IMR-90 (cell line): ENCODE measurements around the gene C14orf93. TPM values are rescaled to one million over a fixed set of nuclear protein-coding genes. Genes with fewer than 3 reads are reported as not detected.
A peak's percentile ranks its signal among the peaks of the same experiment; 100 is the strongest.

Experiments used
- ATAC-seq: fragments of 200-7000 bp; cut with Tn5 transposase; 2 replicates; pipeline ENCODE4 v1.9.1; 2020; ENCODE audit warnings: low read depth, mild to moderate bottlenecking, moderate library complexity
- BruUV-seq: library from RNA; stranded (reverse); fragments of 400-500 nt; replicated peaks from 2 replicates; lab custom pipeline; 2021; lab: Mats Ljungman, UMichigan
- CTCF ChIA-PET: fragments of 300-600 bp; formaldehyde crosslinking; extraction: SDS; loops from one replicate; lab custom pipeline; 2021; ENCODE audit warnings: antibody characterized with exemption; lab: Yijun Ruan, JAX
- POLR2A ChIA-PET: fragments of 300-600 bp; sonication (Branson Sonifier 250); formaldehyde crosslinking; loops from one replicate; lab custom pipeline; 2022; ENCODE audit warnings: antibody characterized with exemption; ENCODE audit not compliant: unreplicated experiment; lab: Charles Lee
- DNase-seq: peaks from one replicate; pipeline ENCODE4 v3.0.0; 2013
- H2AFZ ChIP-seq: replicated peaks from 2 replicates; pipeline ENCODE3; 2013; ENCODE audit warnings: low read length, mild to moderate bottlenecking; ENCODE audit not compliant: poor library complexity
- H2AK5ac ChIP-seq: 2 replicates; pipeline ENCODE4 v1.6.1; 2013; ENCODE audit warnings: low read depth, low read length, inconsistent platforms
- H2AK9ac ChIP-seq: replicated peaks from 2 replicates; pipeline ENCODE3; 2013; ENCODE audit warnings: mild to moderate bottlenecking, low read depth, low read length, moderate library complexity; ENCODE audit not compliant: poor library complexity
- H2BK120ac ChIP-seq: 2 replicates; pipeline ENCODE4 v1.6.1; 2013; ENCODE audit warnings: low read depth, low read length, inconsistent platforms
- H2BK15ac ChIP-seq: 3 replicates; pipeline ENCODE4 v1.6.1; 2013; ENCODE audit warnings: low read depth, low read length, inconsistent platforms
- H2BK20ac ChIP-seq: 2 replicates; pipeline ENCODE4 v1.6.1; 2013; ENCODE audit warnings: low read depth, mild to moderate bottlenecking, inconsistent platforms, low read length, moderate library complexity
- H2BK5ac ChIP-seq: 2 replicates; pipeline ENCODE4 v1.6.1; 2013; ENCODE audit warnings: mild to moderate bottlenecking, low read depth, low read length, inconsistent platforms; ENCODE audit not compliant: poor library complexity, severe bottlenecking
- H3K14ac ChIP-seq: replicated peaks from 2 replicates; pipeline ENCODE4 v1.6.1; 2013; ENCODE audit warnings: low read depth, low read length, inconsistent platforms
- H3K18ac ChIP-seq: 2 replicates; pipeline ENCODE4 v1.6.1; 2013; ENCODE audit warnings: low read depth, low read length, control low read depth
- H3K23ac ChIP-seq: 2 replicates; pipeline ENCODE4 v1.6.1; 2013; ENCODE audit warnings: low read depth, low read length, inconsistent platforms
- H3K27ac ChIP-seq: 2 replicates; pipeline ENCODE4 v1.5.1; 2013; ENCODE audit warnings: mild to moderate bottlenecking, control low read depth, low read length; ENCODE audit not compliant: insufficient read depth
- H3K27me3 ChIP-seq: 2 replicates; pipeline ENCODE4 v1.6.1; 2013; ENCODE audit warnings: low read length; ENCODE audit not compliant: control insufficient read depth, insufficient read depth
- H3K36me3 ChIP-seq: 2 replicates; pipeline ENCODE4 v1.6.1; 2013; ENCODE audit warnings: low read length, mixed read lengths; ENCODE audit not compliant: control insufficient read depth, insufficient read depth
- H3K4ac ChIP-seq: 2 replicates; pipeline ENCODE4 v1.6.1; 2013; ENCODE audit warnings: low read depth, low read length, inconsistent platforms
- H3K4me1 ChIP-seq: 2 replicates; pipeline ENCODE4 v1.6.1; 2013; ENCODE audit warnings: low read length, mixed read lengths; ENCODE audit not compliant: control insufficient read depth, insufficient read depth
- H3K4me2 ChIP-seq: 2 replicates; pipeline ENCODE4 v1.6.1; 2013; ENCODE audit warnings: low read depth, mild to moderate bottlenecking, control low read depth, low read length, moderate library complexity
- H3K4me3 ChIP-seq: 2 replicates; pipeline ENCODE4 v1.5.1; 2013; ENCODE audit warnings: low read depth, mild to moderate bottlenecking, control low read depth, low read length, moderate library complexity; ENCODE audit not compliant: insufficient read depth
- H3K56ac ChIP-seq: 2 replicates; pipeline ENCODE4 v1.6.1; 2013; ENCODE audit warnings: low read length, inconsistent platforms; ENCODE audit not compliant: insufficient read depth; ENCODE audit errors: extremely low read depth
- H3K79me1 ChIP-seq, 2 experiments: 2 replicates each; pipeline ENCODE4 v1.6.1; 2013; ENCODE audit warnings: low read length in 2 of 2, inconsistent platforms in 1 of 2, low read depth in 1 of 2
- H3K9ac ChIP-seq: 2 replicates; pipeline ENCODE4 v1.6.1; 2013; ENCODE audit warnings: low read depth, low read length, control low read depth
- H3K9me1 ChIP-seq: 2 replicates; pipeline ENCODE4 v1.6.1; 2013; ENCODE audit warnings: low read length, inconsistent platforms; ENCODE audit not compliant: insufficient read depth
- H3K9me3 ChIP-seq: 2 replicates; pipeline ENCODE4 v1.6.1; 2013; ENCODE audit warnings: low read length; ENCODE audit not compliant: control insufficient read depth, insufficient read depth
- H4K20me1 ChIP-seq: 2 replicates; pipeline ENCODE4 v1.6.1; 2013; ENCODE audit warnings: low read length, inconsistent platforms; ENCODE audit not compliant: insufficient read depth
- H4K5ac ChIP-seq: 2 replicates; pipeline ENCODE4 v1.6.1; 2013; ENCODE audit warnings: mild to moderate bottlenecking, low read depth, low read length, control low read depth
- H4K8ac ChIP-seq, 2 experiments: 2 replicates each; pipeline ENCODE4 v1.6.1; 2013; ENCODE audit warnings: low read depth in 2 of 2, low read length in 2 of 2, control low read depth in 1 of 2, inconsistent platforms in 1 of 2
- H4K91ac ChIP-seq: 2 replicates; pipeline ENCODE4 v1.6.1; 2013; ENCODE audit warnings: low read depth, low read length, inconsistent platforms; ENCODE audit not compliant: insufficient read depth
- CEBPB ChIP-seq: IDR thresholded peaks from 2 replicates; pipeline ENCODE4 v1.6.1; 2012; ENCODE audit warnings: low read depth, low read length, improper control_type of control experiment
- CTCF ChIP-seq: conservative IDR thresholded peaks from 2 replicates; pipeline ENCODE4 v1.5.1; 2012; ENCODE audit warnings: mild to moderate bottlenecking, low read depth, low read length, improper control_type of control experiment
- ELK1 ChIP-seq: fragments of 150-350 bp; IDR thresholded peaks from 2 replicates; pipeline ENCODE4 v1.6.1; 2016; ENCODE audit warnings: low read depth, mild to moderate bottlenecking, low read length, moderate library complexity, borderline replicate concordance
- FOS ChIP-seq: fragments of 150-350 bp; IDR thresholded peaks from 2 replicates; pipeline ENCODE4 v1.6.1; 2016; ENCODE audit warnings: low read depth, low read length
- MAFK ChIP-seq: IDR thresholded peaks from 2 replicates; pipeline ENCODE4 v1.6.1; 2012; ENCODE audit warnings: low read depth, low read length, improper control_type of control experiment
- MAZ ChIP-seq: IDR thresholded peaks from 2 replicates; pipeline ENCODE4 v1.6.1; 2012; ENCODE audit warnings: low read depth, mild to moderate bottlenecking, low read length, improper control_type of control experiment, moderate library complexity, borderline replicate concordance
- MXI1 ChIP-seq: IDR thresholded peaks from 2 replicates; pipeline ENCODE4 v1.6.1; 2012; ENCODE audit warnings: low read depth, mild to moderate bottlenecking, low read length, moderate library complexity, borderline replicate concordance
- NFE2L2 ChIP-seq: fragments of 150-350 bp; IDR thresholded peaks from 2 replicates; pipeline ENCODE4 v1.6.1; 2016; ENCODE audit warnings: low read depth, mild to moderate bottlenecking, low read length
- POLR2A ChIP-seq: IDR thresholded peaks from 2 replicates; pipeline ENCODE4 v1.6.1; 2012; ENCODE audit warnings: mild to moderate bottlenecking, low read depth, low read length
- RAD21 ChIP-seq: IDR thresholded peaks from 2 replicates; pipeline ENCODE4 v1.6.1; 2012; ENCODE audit warnings: low read length, improper control_type of control experiment
- RCOR1 ChIP-seq: IDR thresholded peaks from 2 replicates; pipeline ENCODE4 v1.6.1; 2012; ENCODE audit warnings: mild to moderate bottlenecking, low read length, improper control_type of control experiment; ENCODE audit not compliant: insufficient replicate concordance
- SMC3 ChIP-seq: fragments of 150-350 bp; IDR thresholded peaks from 2 replicates; pipeline ENCODE4 v1.6.1; 2016; ENCODE audit warnings: low read depth, mild to moderate bottlenecking, antibody characterized with exemption, low read length, moderate library complexity
- USF2 ChIP-seq: fragments of 150-350 bp; IDR thresholded peaks from 2 replicates; pipeline ENCODE4 v1.6.1; 2017; ENCODE audit warnings: mild to moderate bottlenecking, antibody characterized with exemption, low read length, low read depth
- WGBS, 2 experiments: methylation state at CpG; one replicate each; pipeline versions ENCODE4 v1.1.5 to v1.1.7; 2013; ENCODE audit warnings: missing lambda C conversion rate in 2 of 2; ENCODE audit not compliant: insufficient read length in 1 of 2; ENCODE audit errors: extremely low coverage in 2 of 2; 5-methylcytosine and 5-hydroxymethylcytosine counted together
- dilution Hi-C: fragments of 300-500 bp; cut with HindIII; formaldehyde crosslinking; loops from one replicate; pipeline ENCODE4 v1.14.3; 2018; ENCODE audit warnings: low sequenced_read_pairs; ENCODE audit not compliant: unreplicated experiment
- in situ Hi-C: fragments of 300-500 bp; cut with MboI; formaldehyde crosslinking; loops from 3 replicates; pipeline ENCODE4 v1.14.3; 2019; ENCODE audit warnings: low sequenced_read_pairs, inconsistent platforms, mixed read lengths
- intact Hi-C: fragments of 100-400 bp; cut with micrococcal nuclease; formaldehyde crosslinking; loops from 2 replicates; pipeline ENCODE4 v1.10.0; 2022
- polyA plus RNA-seq, 3 experiments: library from polyadenylated mRNA; depleted of rRNA; stranded (reverse); fragments of >200 nt; gene quantifications; 2 replicates each; pipeline ENCODE4 v1.2.3, GENCODE V29; 2012; ENCODE audit warnings: low replicate concordance in 1 of 3
- total RNA-seq: library from RNA; depleted of rRNA; stranded (reverse); fragments of >200 nt; gene quantifications from 2 replicates; pipeline ENCODE4 v1.2.3, GENCODE V29; 2012

Gene C14orf93
- total and polyA plus RNA-seq, 2 of the 4 experiments (the other 2 are of a cell fraction), result 5.4 to 5.7 TPM

- Histone ChIP-seq H4K91ac (peak within 1 kb of the TSS; percentile 99), H3K4me1 (peaks cover 6% of the 10 kb centered on the region; the same call in 1 of the 2 replicates), H3K27ac (peak within 1 kb of the TSS; percentile 87), H2AFZ (peak within 1 kb of the TSS; percentile 91), H3K9me1 (peaks cover 5% of the 10 kb centered on the region; the same call in 1 of the 2 replicates), H3K56ac (peak within 1 kb of the TSS; percentile 100), H3K4me2 (peak within 1 kb of the TSS; percentile 90), H2BK5ac (peak within 1 kb of the TSS; percentile 96), H2BK120ac (peak within 1 kb of the TSS; percentile 99), H3K27me3 (no peaks in the 10 kb centered on the region), H3K23ac (peak within 1 kb of the TSS; percentile 100), H2BK15ac (peak within 1 kb of the TSS; percentile 98), H3K18ac (peak within 1 kb of the TSS; percentile 95), H4K8ac (peak within 1 kb of the TSS; percentile 59 to 100), H2AK5ac (peak within 1 kb of the TSS; percentile 36; the same call in 1 of the 2 replicates), H4K20me1 (no peaks in the 10 kb centered on the region), H2BK20ac (peak within 1 kb of the TSS; percentile 97), H3K14ac (peak within 1 kb of the TSS; percentile 98), H3K4me3 (peak within 1 kb of the TSS; percentile 70), H4K5ac (peak within 1 kb of the TSS; percentile 91), H3K9ac (peak within 1 kb of the TSS; percentile 89), H2AK9ac (peak within 1 kb of the TSS; percentile 98), H3K79me1 (peaks cover 18 to 34% of the 10 kb centered on the region in 2 experiments), H3K4ac (peak within 1 kb of the TSS; percentile 98), H3K36me3 (peaks cover 9% of the 10 kb centered on the region), H3K9me3 (no peaks in the 10 kb centered on the region)
- CTCF ChIA-PET, result no interaction called here
- dilution Hi-C loops (no loop called here), intact Hi-C loops (loop anchor here (2.0 kb wide), 1 partner anchor 28 kb away; no protein-coding TSS in a partner anchor), in situ Hi-C loops (no loop called here)
- peak; percentile 96 for DNase-seq
- BruUV-seq, result no TSS peak
- peak; percentile 98 for ATAC-seq
- WGBS, 2 experiments, result 2% methylated on average over 12 of the region's 36 CpGs; no CpG with 5 or more reads in 1 of the 2 experiments
- POLR2A ChIA-PET, result interaction anchor here (0.6 kb wide), 1 partner anchor 53 kb away, joined by 10 read pairs; the partner anchor contains the start of gene AJUBA
- TF ChIP-seq MAFK, result no peak
- peak; percentile 87 for TF ChIP-seq POLR2A
- TF ChIP-seq CEBPB, result peak; percentile 98
- no peak for TF ChIP-seq RCOR1
- TF ChIP-seq MAZ, result no peak; the same call in 1 of the 2 replicates
- TF ChIP-seq ELK1, result no peak
- peak; percentile 72 for TF ChIP-seq NFE2L2
- TF ChIP-seq MXI1, result no peak
- no peak for TF ChIP-seq RAD21
- no peak for TF ChIP-seq FOS
- no peak for TF ChIP-seq CTCF
- TF ChIP-seq SMC3, result no peak
- TF ChIP-seq USF2, result no peak
Observed at GRCh38 chr14:23034498-23035302, 24.8 kb upstream of the C14orf93 start, which contains the start of gene PSMB5. TSS of gene PSMB5 (minus strand) at chr14:23034900. CDS start at chr14:23034881, 19 bp downstream.
